Left hindlimb (tissue), 1 donor: Measurements from ENCODE around the gene DYDC1.
"Not testable (repeated sequence)": the region's sequence is repeated elsewhere in the genome, so short reads cannot be mapped to it uniquely, and the experiment has no call there.

Source experiments
- DNase-seq: peaks from one replicate; pipeline ENCODE4 v3.0.0-alpha.2; 2018

DYDC1 gene

DNA sequence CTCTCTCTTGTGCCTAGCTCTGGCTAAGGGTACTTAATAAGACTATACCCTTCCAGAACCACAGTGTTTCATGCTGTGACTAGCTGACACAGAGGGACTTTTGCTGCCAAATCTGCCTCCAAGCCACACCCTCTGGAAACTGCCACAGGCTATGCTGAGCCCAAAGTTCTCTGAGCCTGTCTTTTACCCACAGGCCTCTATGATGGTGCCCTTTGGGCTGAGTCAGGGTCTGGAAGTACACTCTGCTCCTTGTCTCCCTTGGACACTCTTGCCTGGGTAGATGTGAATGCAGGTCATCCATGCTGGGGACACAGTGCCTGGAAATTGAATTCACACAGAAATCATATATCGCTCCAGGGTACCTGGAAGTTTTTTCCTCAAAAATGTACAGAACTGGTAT is 22.6 kb downstream of the DYDC1 start:
- DNase-seq, result no peak

DNA sequence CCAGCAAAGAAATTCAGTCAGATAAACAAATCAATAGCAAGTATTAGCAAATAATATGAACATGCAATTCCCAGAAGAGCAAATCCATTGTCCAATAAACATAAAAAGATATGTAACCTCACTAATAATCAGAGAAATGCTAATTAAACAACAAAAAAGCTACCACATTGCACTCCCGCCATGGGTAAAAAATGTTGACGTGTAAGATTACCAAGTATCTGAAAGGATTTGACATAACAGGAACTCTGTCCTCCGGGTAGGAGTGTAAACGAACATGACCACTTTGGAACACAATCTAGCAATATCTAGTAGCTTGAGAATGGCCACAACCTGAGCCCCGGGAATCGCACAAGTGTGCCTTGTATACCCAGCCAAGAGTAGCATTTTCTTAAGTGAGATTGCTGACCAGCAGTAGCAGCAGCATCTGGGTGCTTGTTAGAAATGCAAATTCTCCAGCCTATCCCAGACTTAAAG is 31.6 kb downstream of the DYDC1 start:
- DNase-seq, result no peak

DNA sequence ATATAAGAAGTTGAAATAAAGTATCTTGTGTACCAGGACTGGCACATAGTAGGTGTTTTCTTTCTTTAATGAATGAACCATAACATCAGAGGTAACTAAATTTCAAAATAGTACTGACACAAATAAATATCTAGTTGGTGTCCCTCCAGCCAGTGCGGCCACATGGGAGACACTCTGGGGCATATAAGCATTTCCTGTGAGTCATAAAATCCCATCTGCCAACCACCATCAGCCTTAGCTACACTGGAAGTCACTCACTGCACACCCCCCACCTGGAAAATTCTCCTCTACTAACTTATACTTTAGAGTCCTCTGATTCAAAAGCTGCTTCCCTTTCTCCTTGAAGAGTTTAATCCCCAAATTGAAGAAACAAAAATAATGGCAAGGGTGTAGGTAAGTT is 32.5 kb downstream of the DYDC1 start:
- DNase-seq, result no peak

DNA sequence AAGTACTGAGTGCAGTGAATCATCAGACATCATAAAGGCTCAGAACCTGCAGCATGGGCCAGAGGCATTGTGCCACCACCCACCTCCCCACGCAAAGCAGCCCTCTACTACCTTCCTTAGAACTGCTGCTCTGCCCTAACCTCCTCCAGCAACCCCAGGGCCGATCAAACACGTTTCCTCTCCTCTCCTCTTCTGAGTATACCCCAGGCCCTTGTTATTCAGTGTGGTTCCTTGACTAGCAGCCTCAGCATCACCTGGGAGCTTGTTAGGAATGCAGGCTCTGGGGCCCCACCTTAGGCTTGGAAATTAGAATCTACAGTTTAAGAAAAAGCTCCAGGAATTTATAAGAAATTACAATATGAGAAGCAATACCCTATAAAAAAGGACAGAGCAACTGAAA is 33.2 kb downstream of the DYDC1 start:
- no peak for DNase-seq

DNA sequence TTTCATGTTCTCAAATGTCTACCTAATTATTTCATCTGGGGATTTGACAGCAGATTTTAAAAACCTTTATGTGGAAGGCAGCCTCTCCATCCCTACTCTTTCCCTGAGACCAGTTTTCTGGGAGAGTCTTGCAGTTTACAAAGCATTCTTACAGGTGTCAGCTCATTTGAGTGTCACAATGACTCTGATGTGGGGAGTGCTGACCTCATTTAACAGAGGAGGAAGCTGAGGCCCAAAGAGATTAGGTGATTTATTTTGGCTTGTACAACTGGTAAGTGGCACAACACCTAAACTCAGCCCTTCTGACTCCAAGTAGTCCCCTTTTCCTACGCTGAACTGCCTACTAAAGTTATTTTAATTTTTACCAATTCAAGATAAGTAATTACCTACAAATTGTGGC is 33.8 kb downstream of the DYDC1 start:
- no peak for DNase-seq

DNA sequence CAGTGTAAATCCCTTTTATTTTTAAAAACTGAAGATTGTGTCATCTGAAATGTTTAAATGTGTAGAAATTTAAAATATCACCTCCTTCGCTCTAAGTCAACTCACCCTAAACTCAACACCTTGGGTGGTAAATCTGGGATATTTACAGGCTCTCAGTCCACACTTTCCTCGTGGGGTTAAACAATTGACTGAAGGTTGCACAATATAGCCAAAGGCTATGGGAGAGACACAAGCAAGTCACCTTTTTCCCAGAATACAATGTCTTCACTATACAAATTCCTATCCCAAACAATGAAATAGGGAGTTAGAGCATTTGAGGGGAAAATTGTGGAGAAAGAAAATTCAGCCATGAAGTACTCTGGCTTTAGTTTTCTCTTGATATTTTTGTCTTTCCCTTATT is 34.4 kb downstream of the DYDC1 start:
- DNase-seq, result no peak

DNA sequence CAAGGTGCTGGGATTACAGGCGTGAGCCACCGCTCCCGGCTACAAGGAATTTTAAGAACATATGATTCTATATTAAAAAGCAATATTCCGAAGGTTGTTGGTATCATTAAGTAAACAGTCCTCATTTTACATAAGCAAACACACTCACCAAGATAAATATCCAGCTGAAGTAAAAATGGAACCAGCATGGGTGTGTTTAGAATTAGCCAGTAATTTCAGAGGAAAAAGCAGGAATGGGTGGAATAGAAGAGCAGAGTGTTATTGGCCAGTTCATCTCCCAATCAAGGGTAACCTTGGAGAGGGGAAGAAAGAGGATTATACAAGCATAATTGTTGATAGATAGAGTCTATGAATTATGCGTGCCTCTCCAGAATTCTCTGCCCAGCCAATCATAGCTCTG is 35.4 kb downstream of the DYDC1 start:
- no peak for DNase-seq

DNA sequence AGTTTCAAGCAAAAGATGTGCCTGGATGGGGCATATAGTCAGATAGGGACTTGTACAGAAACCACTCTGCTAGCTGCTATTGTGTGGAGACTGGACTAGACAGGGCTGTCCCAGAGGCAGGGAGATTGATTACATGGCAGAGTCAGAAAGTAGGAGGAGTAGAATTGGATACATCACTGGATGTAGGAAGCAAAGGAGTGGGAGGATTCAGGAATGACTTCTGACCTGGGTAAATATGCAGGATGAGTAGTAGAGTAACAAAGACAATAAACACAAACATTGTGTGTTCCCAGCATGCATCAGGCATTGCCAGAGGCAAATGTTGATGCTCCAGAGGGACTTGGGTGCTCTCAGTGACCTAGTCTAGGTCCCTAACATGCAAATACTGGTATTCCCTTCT is 36.2 kb downstream of the DYDC1 start:
- no peak for DNase-seq

DNA sequence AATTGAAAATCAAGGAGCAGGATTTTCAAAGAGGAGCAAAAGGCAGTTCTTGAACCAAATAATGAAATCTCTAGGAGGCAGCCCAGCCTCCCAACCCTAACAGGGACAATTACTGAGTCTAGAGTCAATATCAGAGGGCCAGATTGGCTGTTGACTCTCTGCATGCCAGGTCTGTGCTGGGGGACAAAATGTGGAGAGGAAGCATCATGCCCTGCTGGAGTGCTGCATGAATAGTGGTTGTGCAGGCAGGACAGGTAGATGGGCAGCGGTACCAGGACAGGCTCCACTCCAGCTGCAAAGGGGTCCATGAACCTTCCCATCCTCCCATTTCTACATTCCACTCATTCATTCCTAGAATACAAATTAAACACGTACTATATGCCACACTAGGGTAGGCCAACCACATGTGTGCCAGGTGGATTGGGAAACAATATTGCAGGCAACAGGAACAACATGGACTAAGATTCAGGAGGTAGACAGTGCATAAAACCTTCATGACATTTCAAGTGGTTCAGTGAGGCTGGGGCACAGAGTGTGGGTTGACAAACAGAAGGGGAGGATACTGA is 36.7 kb downstream of the DYDC1 start:
- DNase-seq, result no peak

DNA sequence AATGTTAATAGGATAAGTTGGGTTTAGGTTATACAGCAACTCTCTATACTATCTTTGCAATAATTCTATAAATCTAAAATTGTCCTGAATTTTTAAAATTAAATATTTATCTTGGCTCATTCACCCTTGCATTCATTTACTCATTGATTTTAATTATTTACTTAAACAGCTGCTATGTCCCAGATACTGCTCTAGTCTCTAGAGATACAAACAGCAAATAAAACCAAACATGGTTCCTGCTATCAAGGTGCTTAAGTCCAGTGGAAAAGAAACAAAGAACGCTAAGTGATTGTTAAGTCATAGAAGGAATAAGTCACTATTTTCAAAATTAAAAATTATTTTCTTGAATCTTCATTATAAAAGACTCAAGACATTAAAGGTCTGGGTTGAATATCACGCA is 37.2 kb downstream of the DYDC1 start:
- DNase-seq, result no peak

DNA sequence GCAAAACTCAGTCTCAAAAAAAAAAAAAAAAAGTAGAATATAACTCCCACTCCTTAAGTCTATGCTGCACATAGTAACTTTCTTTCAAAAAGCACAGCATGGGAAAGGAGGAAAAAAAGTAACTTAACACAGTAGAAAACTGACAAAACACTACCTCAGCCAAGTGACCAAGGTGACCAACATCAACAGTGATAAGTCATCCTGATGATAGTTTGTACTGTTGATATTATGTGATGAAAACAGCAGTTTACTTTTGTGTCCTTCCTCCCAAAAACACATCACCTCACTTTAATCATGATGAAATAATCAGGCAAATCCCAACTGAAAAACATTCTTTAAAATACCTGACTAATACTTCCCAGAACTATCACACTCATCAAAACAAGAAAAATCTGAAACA is 37.8 kb downstream of the DYDC1 start:
- no peak for DNase-seq

DNA sequence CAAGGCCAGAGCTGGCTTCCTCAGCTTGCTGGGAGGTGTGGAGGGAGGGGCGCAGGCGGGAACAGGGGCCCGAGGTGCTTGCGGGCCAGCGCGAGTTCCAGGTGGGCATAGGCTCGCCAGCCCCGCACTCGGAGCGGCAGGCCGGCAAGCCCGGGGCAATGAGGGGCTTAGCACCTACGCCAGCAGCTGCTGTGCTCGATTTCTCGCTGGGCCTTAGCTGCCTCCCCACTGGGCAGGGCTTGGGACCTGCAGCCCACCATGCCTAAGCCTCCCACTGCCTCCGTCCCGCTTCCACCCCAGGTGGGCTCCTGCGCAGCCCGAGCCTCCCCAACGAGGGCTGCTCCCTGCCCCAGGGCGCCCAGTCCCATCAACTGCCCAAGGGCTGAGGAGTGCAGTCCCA is 41.2 kb downstream of the DYDC1 start:
- no peak for DNase-seq

DNA sequence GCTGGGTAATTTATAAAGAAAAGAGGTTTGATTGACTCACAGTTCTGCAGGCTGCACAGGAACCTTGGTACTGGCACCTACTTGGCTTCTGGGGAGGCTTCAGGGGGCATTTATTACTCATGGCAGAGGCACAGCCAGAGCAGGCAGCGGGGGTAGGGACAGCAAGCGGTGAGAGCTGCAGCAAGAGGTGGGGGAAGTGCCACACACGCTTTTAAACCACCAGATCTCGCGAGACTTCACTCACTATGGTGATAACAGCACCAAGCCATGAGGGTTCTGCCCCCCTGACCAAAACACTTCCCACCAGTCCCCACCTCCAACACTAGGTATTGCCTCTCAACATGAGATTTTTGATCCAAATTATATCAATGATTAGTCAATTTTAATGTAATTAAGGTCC is 43.0 kb downstream of the DYDC1 start:
- no peak for DNase-seq

DNA sequence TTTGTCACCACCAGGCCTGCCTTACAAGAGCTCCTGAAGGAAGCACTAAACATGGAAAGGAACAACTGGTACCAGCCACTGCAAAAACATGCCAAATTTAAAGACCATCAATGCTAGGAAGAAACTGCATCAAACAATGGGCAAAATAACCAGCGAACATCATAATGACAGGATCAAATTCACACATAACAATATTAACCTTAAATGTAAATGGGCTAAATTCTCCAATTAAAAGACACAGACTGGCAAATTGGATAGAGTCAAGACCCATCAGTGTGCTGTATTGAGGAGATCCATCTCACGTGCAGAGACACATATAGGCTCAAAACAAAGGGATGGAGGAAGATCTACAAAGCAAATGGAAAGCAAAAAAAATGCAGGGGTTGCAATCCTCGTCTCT is 50.6 kb downstream of the DYDC1 start:
- DNase-seq, result not testable (repeated sequence)

DNA sequence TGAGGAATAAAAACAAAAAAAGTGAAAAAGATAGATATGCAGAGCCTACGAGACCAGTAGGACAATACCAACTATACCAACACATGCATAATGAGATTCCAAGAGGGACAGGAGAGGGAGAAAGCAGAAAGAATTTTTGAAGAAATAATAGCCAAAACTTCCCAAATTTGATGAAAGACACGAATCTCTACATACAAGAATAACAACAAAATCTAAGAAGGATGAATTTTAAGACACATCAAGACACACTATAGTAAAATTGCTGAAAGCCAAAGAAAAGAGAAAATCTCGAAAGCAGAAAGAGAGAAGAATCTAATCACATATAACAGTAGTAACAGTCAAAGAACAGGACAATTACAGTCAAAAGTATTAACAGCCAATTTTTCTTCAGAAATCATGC is 59.6 kb downstream of the DYDC1 start:
- no peak for DNase-seq

DNA sequence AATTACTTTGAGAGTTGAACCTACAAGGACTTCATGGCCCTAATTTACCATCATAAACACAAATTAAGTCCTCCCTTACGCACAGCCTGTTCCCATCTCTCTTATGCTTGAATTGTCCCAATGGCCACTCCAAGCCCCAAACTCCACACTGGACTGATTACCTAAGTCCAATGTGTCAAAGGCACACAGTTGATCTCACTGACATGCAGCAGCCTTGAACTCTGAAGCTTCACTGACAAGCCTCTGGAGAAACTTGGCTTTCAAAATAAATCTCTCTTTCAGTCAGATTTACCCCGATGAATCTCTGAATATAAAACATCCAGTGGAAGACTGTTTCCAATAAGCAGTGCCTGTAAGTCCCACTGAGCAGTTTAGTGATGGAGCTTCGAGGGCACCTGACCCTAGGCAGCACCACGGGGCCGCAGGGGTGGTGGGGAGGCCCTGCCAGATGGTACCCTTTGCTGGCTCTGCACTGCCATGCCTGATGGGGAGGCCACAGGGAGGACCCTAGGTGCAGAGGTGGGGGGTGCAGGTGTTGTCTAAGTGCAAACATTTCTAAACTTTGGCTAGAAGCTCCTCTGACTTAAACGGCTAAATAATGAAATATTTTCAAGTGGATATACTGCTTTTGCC is 63.8 kb downstream of the DYDC1 start:
- no peak for DNase-seq

DNA sequence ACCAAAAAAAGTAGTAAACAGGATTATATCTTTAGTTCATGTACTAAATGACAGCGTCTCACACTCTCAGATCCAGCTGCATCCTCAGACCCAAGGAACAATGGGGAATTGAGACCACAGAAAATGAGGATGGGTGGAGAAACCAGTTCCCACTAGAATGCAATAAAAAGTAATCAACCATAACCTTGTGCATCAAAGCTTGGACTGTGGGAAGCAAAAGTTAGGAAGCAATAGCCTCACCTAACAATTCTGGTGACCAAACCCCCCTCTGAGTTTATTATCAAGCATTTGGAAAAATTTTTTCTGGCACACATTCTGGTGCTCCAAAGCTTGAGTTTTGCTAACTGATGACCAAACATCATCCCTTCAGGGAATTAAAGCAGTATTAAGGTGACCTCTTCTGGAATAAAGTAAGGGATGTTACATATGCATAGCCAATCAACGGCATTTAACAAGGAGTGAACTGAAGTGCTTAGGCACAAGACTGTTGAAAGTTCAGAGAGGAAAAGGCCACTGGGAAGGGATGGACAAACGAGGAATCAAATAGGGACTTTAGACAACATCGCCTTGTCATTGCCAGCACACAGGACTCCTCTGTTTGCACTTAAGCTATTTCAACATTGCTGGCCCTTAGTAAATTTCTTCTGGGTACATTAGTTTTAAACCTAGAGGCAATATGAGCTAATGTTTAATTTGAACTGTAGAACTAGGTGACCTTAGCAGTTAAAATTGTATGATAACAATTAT is 65.9 kb downstream of the DYDC1 start:
- no peak for DNase-seq

DNA sequence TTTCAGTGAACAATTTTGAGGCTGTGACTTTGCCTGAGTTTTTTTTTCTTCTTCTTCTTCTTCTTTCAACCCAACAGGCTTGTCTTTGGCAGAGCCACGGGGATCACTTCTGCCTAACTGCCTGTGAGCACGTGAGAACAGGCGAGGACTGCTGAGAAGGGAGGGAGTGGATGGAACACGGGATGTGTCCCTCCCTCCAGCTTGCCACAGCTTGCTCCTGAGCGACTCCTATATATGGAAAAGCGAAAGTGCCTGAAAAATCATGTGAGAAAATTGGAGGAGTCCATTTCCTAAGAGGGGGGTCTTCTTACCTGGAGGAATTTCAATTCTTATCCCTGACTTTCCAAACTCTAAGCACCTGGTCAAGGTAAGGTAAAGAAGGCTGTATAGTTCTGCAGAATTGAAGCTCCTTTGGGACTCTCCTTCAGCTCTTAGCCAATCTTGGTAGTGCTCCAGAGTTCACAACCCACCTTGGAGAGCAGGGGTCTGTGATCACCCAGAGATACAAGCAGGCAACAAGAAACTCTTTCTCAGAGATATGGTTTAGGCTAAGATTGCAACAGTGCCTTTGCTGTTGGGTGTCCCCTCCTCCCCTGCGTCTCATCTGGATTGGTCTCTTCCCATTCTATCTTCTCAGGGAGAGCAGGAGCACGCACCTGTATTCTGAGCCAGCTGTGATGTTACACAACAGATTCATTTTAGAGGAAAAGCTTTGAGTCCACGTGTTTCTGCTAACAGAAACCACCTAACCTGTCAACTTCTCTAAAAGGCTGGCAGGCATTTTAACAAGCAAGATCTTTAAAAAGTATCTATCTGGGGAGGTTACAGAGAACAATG is 66.9 kb downstream of the DYDC1 start, which contains the start of gene MAT1A:
MAT1A (minus strand) TSS at position 208 of the 837 bp plus-strand sequence. CDS start 235 bp downstream, outside the sequence.
- no peak for DNase-seq

DNA sequence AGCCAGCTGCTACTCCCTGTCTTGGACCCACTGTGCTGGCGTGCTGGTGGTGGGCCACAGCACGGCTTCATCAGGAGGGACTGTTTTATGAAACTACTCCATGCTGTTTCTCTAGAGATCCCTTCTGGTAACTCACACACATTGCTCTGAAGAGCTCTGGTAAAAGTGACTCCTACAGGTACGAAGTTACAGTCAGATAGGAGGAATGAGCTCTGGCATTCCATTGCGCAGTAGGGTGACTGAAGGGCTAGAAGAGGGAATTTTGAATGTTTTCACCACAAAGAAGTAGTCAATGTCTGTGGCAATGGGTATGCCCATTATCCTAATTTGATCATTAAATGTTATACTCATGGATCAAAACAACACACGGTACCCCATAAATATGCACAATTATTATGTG is 67.7 kb downstream of the DYDC1 start:
- no peak for DNase-seq
